NCI-H524 (cell line): ENCODE results near the gene SRGAP2C.
"Not testable (repeated sequence)": the region's sequence is repeated elsewhere in the genome, so short reads cannot be mapped to it uniquely, and the experiment has no call there.

Experiments used
- DNase-seq, 2 experiments: peaks; one replicate each; lab custom pipeline; 2025; lab: John Stamatoyannopoulos, UW

SRGAP2C gene

DNA sequence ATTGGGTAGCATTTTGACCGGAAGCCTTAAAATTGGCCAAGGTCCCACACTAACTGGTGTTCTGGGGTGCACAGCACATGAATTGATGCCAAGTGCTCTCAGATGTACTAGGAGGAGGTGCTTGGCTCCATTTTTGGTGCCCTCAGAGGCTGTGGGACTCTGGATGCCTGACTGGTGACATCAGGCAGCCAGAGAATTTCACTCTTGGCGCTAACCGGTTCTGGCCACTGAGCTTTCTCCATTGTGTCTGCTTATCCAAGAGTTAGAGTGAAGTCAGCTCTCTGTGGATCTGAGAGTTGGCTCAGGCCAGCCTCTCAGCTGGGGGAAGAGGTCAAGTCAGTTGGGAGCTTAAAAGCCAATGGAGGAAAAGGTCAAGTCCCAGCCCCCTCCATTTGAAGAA, 200.4 kb downstream of the SRGAP2C start:
- DNase-seq: not testable (repeated sequence)

DNA sequence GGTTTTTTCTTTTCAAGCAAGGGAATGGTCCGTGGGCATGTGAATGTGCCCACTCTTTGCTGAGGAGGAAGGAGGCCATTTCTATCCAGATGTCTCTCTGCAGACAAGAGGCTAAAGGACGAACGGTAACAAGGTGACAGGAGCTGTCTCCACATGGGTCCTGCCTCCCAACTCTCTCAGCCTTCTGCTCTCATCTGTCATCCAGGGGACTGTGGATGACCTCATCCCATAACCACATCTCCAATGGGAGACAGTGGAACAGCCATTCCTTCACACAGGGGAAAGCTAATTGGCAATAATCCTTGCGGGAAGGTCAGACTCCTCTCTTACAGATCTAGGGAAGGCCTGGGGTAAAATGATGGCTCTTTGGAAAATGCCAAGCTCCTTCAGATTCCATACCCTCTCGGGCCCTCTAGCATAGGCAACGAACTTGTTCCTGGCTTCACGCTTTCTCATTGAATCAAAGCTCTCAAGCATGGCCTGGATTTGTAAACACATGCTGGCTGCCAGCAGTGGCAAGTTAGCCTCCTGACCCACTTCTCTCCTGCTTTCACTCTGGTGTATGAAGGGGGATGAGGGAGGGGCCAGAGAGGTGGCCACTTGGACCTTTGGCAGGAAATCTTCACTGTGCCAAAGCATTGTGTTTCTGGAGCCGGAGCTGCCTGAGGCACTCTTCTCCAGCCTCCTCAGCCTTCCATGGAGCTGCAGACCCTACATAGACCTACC, 201.0 kb downstream of the SRGAP2C start:
- DNase-seq: not testable (repeated sequence)

DNA sequence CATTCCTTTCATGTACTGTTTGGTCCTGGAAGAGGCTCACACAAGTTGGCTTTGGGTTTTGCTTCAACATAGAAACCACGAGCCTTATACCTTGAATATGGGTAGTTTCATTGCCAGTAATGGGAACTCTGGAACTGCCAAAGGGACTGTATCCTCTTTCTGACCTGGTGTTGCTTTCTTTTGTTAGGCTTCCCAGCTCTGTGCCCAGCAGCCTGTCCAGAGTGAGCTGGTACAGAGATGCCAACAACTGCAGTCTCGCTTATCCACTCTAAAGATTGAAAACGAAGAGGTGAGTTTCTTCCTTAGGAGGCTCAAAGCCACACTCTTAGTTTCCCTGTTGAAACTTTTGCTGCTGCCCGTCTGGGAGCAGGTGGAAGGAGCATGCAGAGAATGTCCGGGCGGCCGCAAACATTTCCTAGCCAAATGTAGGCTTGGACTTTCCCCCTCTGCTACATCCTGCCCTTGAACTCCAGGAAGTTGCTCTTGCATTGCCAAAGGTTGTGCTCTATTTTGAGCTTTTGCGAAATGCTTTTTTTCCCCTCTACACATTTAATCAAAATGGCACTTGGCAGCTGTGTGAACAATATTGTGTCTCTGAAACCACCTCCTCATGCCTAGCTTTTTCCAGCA, 201.7 kb downstream of the SRGAP2C start:
- DNase-seq: not testable (repeated sequence)

DNA sequence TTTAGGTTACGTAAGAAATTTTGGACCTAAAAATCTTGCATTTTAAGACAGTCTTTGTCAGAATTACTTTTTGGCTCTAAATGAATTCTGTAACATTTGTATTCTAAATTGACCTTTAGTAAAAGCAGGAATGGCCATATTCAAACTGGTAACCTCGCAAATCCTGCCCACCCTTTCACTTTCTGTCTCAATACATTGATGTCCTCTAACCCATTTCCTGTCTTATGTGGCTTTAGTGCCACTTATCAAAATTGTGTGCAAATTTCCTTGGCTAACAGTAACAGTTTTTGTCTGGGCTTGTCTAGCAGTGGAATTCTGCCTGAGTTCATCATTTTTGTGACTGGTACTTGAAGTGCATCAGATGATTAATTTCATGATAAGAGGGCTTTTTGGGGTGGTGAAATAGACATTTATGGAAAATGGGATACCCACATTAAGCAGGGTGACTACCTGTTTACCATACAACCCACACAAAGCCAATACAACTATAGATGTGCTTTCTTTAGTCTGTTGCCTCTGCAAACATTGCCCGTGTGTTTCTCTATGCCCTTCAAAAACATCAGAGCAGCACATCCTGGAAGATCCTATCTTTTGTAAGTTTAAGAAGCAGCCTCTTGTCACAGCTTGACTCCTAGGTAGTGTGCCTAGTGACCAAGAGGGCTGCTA, 205.3 kb downstream of the SRGAP2C start:
- DNase-seq: not testable (repeated sequence)

DNA sequence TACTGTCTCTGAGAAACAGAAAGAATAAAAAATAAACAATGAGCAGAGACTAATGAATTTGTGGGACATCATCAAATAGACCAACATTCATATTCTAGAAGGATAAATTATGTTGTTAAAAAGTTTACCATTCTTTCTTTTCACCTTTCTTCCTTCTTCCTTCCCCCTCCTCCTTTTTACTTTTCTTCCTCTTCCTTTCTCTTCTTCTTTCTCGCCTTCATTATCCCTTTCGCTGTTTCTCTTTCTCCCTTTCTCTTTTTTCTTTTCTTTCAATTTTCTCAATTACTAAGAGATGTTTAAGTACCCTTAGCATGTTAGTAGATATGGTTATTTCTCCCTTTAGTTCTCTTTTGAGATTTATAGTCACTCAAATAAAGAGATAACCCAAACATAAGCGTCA, 207.4 kb downstream of the SRGAP2C start:
- DNase-seq: not testable (repeated sequence)

DNA sequence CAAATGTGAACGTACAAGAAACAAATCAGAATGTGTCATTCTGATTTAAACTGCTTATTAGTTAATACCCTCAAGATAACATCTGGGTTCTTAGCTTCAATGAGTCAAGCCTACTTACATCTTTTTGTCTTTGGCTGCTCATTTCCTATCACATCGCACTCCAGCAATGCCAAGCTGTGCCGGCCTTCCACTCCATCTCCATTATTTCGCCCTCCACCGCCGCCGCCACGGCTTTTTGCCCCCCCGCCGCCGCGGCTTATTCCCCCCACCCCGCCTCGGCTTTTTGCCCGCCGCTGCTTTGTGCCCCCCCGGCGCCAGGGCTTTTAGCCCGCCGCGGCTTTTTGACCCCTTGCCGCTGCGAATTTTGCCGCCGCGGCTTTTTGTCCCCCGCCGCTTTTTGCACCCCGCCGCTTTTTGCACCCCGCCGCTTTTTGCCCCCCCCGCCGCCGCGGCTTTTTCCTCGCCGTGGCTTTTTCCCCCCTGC, 211.0 kb downstream of the SRGAP2C start:
- peak; percentile 3 to 53 for DNase-seq

DNA sequence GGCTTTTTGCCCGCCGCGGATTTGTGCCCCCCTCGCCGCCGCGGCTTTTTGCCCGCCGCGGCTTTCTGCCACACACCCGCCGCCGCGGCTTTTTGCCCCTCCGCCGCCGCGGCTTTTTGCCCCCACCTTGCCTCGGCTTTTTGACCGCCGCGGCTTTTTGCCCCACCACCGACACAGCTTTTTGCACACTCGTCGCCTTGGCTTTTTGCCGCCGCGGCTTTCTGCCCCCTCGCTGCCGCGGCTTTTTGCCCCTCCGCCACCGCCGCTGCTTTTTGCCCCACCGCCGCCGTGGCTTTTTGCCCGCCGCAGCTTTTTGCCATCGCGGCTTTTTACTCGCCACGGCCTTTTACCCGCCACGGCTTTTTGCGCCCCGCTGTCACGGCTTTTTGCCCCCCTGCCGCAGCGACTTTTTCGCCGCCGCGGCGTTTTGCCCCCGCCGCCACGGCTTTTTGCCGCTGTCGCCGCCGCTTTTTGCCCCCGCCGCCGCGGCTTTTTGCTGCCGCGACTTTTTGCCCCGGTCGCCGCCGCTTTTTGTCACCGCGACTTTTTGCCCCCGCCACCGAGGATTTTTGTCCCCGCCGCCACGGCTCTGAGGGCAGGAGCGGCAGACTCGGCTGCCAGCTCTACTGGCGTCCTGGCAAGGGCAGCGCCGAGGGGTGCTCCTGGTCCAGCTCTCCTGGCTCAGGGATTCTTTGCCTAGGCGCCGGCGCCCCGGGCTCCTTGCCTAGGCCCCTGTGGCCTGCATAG, 211.7 kb downstream of the SRGAP2C start:
- DNase-seq: peak in 1 of 2 experiments; percentile 8

DNA sequence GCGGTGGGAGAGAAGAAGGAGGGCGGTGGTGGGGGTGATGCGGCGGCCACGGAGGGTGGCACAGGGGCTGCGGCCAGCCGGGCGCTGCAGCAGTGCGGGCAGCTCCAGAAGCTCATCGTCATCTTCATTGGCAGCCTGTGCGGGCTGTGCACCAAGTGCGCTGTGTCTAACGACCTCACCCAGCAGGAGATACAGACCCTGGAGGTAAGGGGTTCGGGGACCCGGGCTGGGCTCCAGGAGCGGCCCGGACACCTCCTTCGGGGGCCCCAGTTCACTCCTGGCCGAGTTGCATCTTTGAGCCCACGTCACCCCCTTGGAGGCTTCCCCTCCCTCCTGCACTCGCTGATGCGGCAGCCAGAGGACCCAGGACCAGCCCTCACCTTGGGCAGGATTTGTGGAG, 212.3 kb downstream of the SRGAP2C start:
- DNase-seq: not testable (repeated sequence)

DNA sequence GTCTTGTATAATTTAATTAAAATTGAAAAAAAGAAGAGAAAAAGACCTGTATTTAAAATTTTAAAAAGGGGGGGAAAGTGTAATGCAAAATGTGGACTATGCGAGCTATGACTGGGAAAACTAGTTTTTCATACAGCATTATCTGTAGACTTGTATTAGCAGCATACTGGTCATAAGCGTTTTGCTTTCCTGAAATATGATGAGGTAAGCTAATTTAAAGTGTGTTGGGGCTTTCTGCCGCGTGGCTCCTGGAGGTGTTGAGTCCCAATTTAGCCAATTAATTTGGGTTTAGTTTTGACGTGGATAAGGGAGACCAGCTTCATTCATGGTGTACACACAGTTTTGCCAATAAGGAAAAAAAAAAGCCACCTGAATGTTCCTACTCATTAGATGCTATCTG, 214.4 kb downstream of the SRGAP2C start:
- DNase-seq: not testable (repeated sequence)

DNA sequence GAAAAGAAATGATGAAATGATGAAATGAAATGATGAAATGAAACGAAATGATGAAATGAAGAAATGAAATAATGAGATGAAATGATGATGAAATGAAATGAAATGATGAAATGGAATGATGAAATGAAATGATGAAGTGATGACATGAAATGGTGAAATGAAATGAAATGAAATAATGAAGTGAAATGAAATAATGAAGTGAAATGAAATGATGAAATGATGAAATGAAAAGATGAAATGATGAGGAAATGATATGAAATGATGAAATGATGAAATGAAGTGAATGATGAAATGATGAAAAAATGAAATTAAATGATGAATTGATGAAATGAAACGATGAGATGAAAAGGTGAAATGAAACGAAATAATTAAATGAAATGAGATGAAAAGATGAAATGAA, 215.3 kb downstream of the SRGAP2C start:
- DNase-seq: not testable (repeated sequence)

DNA sequence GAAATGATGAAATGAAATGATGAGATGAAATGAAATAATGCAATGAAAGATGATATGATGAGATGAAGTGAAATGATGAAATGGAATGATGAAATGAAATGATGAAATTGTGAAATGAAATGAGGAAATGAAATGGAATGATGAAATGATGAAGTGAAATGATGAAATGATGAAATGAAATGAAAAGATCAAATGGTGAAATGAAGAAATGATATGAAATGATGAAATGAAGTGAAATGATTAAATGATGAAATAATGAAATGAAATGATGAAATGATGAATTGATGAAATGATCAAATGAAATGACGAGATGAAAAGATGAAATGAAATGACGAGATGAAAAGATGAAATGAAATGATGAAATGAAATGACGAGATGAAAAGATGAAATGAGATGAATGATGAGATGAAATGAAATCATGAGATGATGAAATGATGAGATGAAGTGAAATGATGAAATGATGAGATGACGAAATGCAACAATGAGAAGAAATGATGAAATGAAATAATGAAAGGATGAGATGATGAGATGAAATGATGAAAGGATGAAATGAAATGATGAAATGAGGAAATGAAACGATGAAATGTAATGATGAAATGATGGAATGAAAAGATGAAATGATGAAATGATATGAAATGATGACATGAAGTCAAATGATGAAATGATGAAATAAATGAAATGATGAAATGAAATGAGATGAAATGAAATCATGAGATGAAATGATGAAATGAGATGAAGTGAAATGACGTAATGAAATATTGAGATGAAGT, 216.0 kb downstream of the SRGAP2C start:
- not testable (repeated sequence) for DNase-seq

DNA sequence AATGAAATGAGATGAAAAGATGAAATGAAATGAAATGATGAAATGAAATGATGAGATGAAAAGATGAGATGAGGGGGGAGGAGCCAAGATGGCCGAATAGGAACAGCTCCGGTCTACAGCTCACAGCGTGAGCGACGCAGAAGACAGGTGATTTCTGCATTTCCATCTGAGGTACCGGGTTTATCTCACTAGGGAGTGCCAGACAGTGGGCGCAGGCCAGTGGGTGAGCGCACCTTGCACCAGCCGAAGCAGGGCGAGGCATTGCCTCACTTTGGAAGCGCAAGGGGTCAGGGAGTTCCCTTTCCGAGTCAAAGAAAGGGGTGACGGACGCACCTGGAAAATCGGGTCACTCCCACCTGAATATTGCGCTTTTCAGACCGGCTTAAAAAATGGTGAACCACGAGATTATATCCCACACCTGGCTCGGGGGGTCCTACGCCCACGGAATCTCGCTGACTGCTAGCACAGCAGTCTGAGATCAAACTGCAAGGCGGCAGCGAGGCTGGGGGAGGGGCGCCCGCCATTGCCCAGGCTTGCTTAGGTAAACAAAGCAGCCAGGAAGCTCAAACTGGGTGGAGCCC, 216.7 kb downstream of the SRGAP2C start:
- DNase-seq: not testable (repeated sequence)

DNA sequence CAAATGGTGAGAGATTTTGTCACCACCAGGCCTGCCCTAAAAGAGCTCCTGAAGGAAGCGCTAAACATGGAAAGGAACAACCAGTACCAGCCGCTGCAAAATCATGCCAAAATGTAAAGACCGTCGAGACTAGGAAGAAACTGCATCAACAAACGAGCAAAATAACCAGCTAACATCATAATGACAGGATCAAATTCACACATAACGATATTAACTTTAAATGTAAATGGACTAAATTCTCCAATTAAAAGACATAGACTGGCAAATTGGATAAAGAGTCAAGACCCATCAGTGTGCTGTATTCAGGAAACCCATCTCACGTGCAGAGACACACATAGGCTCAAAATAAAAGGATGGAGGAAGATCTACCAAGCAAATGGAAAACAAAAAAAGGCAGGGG, 218.5 kb downstream of the SRGAP2C start:
- DNase-seq: not testable (repeated sequence)

DNA sequence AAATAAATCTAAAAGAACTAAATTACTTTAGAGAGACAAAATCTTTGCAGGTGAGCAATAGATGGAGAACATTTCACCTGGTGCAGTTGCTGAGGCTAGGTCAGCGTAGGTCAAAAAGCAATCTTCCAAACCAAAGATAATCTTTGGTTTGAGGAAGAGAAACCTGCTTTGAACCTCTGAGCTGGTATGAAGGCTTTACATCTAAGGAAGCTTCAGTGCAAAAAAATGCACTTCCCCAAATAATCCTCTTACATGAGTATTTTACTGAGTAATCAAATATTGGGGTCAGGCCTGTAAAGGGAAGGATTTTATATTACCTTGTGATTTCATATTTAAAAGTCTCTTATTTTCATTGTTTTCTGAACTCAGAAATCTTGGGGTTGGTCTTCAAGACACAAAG, 223.6 kb downstream of the SRGAP2C start:
- DNase-seq: no peak

DNA sequence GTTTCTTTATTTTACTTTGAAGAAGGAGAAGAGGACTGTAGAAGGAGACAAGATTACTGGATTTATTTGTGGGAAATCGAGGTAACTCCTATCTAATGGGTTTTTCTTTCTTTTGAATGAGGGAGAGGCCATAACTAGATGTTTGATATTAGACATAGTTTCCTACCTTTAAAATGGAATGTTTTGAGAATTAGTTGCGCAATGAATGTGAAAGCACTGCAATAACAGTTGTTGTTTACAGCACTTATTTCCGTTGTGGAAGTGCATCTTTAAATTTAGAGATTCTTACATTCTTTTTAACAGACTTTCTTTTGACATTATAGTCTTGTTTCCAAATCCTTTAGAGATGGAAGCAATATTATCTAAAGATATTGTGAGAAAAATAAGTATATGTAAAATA, 229.0 kb downstream of the SRGAP2C start:
- no peak for DNase-seq

DNA sequence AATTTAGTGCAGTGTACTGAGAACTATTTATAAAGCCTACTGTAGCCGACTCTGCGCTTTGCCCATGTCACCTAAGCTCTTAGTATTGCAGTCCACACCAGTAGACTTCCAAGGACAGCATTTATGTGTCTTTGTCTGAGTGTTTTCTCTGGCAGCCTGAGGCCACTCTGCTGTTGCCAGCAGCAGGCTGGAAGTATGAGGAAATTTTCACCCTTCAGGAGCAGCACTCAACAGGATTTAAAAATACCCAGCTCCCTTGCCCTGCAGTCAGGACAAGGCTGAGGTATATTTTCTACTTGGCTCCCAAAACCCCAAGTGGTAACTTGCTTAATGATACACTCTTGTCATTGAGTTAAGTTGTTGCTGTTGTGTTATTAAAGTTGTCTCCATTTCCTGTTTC, 230.1 kb downstream of the SRGAP2C start:
- DNase-seq: no peak

DNA sequence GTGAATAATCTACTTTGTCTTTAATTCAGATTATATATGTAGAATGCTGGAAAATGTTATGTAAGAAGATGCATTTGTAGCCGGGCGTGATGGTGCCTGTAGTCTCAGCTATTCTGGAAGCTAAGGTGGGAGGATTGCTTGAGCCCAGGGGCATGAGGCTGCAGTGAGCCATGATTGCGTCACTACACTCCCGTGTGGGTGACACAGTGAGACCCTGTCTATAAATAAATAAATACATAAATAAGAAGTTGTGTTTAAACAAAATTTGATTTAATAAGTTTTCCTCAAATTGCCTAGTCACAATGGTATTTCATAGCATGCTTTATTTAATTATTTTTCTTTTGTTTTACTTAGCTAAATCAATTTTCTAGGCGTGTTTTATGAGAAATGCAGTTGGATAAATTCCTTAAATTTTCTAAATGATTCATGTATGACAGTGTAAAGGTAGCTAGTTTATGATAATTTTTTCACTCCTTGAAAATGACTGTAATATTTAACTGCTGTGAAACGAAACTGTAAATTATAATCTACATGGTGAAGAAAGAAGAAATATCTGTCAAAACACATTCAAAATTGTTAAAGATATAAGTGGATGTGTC, 232.6 kb downstream of the SRGAP2C start:
- no peak for DNase-seq

DNA sequence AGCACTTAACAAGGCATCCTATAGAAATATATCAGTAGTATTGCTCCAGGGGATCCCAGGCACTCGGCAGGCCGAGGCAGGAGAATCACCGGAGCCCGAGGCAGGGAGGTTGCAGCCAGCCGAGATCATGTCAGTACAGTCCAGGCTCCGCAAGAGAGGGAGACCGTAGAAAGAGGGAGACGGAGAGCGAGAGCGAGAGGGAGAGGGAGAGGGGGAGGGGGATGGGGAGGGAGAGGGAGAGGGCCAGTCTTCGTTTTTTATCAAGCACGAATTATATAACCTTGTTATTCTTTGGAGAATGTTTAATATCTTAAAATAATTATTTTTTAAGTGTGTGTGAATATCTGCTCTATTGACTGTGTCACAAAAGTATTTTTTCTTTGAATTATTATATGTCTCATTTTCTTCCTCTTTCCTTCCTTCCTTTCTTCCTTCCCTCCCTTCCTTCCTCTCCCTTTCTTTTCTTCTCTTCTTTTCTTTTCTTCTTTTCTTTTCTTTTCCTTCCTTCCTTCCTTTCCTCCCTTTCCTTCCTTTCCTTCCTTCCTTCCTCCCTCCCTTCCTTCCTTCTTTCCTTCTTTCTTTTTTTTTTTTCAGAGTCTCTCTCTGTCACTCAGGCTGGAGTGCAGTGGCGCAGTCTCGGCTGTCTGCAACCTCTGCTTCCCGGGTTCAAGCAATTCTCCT, 233.7 kb downstream of the SRGAP2C start:
- DNase-seq: no peak

DNA sequence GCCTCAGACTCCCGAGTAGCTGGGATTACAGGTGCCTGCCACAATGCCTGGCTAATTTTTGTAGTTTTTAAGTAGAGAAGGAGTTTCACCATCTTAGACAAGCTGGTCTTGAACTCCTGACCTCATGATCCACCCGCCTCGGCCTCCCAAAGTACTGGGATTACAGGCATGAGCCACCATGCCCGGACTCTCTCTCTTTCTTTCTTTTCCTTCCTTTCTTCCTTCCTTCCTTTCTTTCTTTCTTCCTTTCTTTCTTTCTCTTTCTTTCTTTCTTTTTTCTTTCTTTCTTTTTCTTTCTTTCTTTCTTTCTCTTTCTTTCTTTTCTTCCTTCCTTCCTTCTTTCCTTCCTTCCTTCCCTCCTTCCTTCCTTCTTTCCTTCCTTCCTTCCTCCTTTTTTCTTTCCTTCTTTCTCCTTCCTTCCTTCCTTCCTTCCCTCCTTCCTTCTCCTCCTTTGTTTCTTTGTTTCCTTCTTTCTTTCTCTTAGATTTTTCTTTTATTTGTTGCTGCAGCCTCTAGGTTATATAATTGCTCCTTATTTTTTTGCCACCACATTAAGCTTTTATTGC, 234.4 kb downstream of the SRGAP2C start:
- DNase-seq: not testable (repeated sequence)

DNA sequence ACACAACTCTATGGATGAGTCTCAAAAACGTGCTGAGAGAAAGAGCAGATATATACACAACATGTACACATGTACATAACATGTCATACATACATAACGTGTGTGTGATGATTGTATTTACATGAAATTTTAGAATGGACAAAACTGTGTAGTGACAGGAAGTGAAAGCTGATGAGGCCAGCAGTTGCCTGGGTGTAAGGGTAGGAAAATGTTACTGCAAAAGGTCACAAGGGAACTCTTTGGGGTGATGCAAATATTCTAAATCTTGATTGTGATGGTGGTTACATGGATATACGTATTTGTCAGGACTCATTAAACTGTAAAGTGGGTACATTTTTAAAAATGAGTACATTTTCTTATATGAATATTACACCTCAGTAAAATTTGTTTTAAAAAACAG, 236.7 kb downstream of the SRGAP2C start:
- not testable (repeated sequence) for DNase-seq
